Measurements from ENCODE around the gene ITIH2.
"Not testable (repeated sequence)": the region's sequence is repeated elsewhere in the genome, so short reads cannot be mapped to it uniquely, and the experiment has no call there.

The ITIH2 gene

DNA sequence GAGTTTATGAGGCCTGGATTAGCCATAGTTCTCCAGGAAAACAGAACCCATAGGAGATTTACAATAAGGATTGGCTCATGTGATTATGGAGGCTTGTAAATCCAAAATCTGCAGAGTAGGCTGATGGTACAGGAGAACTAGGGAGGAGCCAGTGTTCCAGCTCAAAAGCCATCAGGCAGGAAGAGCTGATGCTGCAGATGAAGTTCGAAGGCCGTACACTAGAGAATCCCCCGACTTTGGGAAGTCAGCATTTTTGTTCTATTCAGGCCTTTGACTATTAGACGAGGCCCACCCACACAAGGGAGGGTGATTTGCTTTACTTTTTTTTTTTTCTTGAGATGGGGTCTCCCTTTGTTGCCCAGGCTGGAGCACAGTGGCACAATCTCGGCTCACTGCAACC lies 47.1 kb downstream of the ITIH2 start:
- Mint-ChIP-seq H3K36me3 (ENCODE audit: low read depth) (peaks cover 30% of the 10 kb centered on the region), H3K27me3 (no peaks in the 10 kb centered on the region), H3K9me3 (no peaks in the 10 kb centered on the region), H3K4me1 (no peaks in the 10 kb centered on the region), H3K4me3 (no peak overlapping the region), H3K27ac (no peak overlapping the region)
- no peak for ATAC-seq
- DNase-seq = no peak

GRCh38 chr10:7752251-7752650 lies 49.1 kb downstream of the ITIH2 start:
- no peaks in the 10 kb centered on the region for H3K27me3 Mint-ChIP-seq
- DNase-seq (no peak), ATAC-seq (no peak)
- no peak overlapping the region for H3K4me3 Mint-ChIP-seq
- no peaks in the 10 kb centered on the region for H3K4me1 Mint-ChIP-seq
- no peaks in the 10 kb centered on the region for H3K9me3 Mint-ChIP-seq
- H3K36me3 Mint-ChIP-seq (ENCODE audit: low read depth) = peaks cover 37% of the 10 kb centered on the region
- no peak overlapping the region for H3K27ac Mint-ChIP-seq

GRCh38 chr10:7755103-7755502 lies 52.0 kb downstream of the ITIH2 start:
- no peaks in the 10 kb centered on the region for H3K27me3 Mint-ChIP-seq
- H3K4me1 Mint-ChIP-seq = no peaks in the 10 kb centered on the region
- DNase-seq = no peak
- ATAC-seq = no peak
- H3K27ac Mint-ChIP-seq = no peak overlapping the region
- no peaks in the 10 kb centered on the region for H3K9me3 Mint-ChIP-seq
- H3K36me3 Mint-ChIP-seq (ENCODE audit: low read depth) = peaks cover 46% of the 10 kb centered on the region
- H3K4me3 Mint-ChIP-seq = no peak overlapping the region

DNA sequence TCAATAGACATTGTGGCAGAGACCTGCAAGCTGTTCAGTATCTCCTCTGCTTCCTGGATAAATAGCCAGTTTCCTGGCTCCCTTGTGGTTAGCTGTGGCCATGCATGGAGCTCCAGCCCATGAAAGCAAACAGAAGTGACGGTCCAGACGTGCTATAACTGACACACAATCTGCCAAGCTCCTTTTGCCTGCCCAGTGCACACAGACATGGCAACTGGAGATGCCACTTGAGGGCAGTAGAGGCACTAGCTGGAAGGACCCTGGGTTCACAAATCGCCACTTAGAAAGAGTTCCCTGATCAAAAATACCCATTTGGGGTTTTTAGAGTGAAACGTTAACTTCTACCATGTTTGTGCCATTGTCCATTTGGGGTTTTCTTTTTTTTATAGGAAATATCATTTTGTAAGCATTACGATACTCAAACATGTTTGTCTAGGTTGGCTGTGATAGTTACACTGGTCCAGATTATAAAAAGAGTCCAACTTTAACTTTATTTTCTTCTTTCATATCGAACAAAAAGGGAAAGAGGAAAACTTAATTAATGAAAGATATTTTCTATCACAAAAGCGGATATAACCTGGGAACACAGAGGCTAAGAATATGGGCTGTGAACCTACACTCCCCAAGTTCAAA lies 53.4 kb downstream of the ITIH2 start:
- Mint-ChIP-seq H3K36me3 (ENCODE audit: low read depth) (peaks cover 53% of the 10 kb centered on the region), H3K9me3 (no peaks in the 10 kb centered on the region), H3K27ac (no peak overlapping the region)

GRCh38 chr10:7763929-7764328 lies 60.8 kb downstream of the ITIH2 start:
- Mint-ChIP-seq H3K27ac (no peak overlapping the region), H3K4me3 (no peak overlapping the region), H3K9me3 (no peaks in the 10 kb centered on the region), H3K4me1 (no peaks in the 10 kb centered on the region), H3K27me3 (no peaks in the 10 kb centered on the region), H3K36me3 (ENCODE audit: low read depth) (peaks cover 42% of the 10 kb centered on the region)
- ATAC-seq (no peak), DNase-seq (no peak)

More for the DNA sequence above, 53.4 kb downstream of the ITIH2 start:
- no peaks in the 10 kb centered on the region for H3K4me1 Mint-ChIP-seq
- H3K27me3 Mint-ChIP-seq = no peaks in the 10 kb centered on the region
- no peak overlapping the region for H3K4me3 Mint-ChIP-seq
- DNase-seq = peak; percentile 5
- ATAC-seq = no peak

- H3K4me1 Mint-ChIP-seq = no peaks in the 10 kb centered on the region
- peaks cover 39% of the 10 kb centered on the region for H3K36me3 Mint-ChIP-seq (ENCODE audit: low read depth)
- no peak for ATAC-seq
- DNase-seq = no peak
- H3K4me3 Mint-ChIP-seq = no peak overlapping the region
- H3K27me3 Mint-ChIP-seq = no peaks in the 10 kb centered on the region
- no peak overlapping the region for H3K27ac Mint-ChIP-seq
- no peaks in the 10 kb centered on the region for H3K9me3 Mint-ChIP-seq
Measured at GRCh38 chr10:7766241-7766640, 63.1 kb downstream of the ITIH2 start.

- Mint-ChIP-seq H3K9me3 (no peaks in the 10 kb centered on the region), H3K36me3 (ENCODE audit: low read depth) (peaks cover 36% of the 10 kb centered on the region), H3K27ac (no peak overlapping the region), H3K27me3 (no peaks in the 10 kb centered on the region), H3K4me3 (no peak overlapping the region), H3K4me1 (no peaks in the 10 kb centered on the region)
- no peak for DNase-seq
- no peak for ATAC-seq
Measured at GRCh38 chr10:7767209-7767608, 64.1 kb downstream of the ITIH2 start.

- Mint-ChIP-seq H3K27me3 (no peaks in the 10 kb centered on the region), H3K27ac (no peak overlapping the region), H3K36me3 (ENCODE audit: low read depth) (peaks cover 37% of the 10 kb centered on the region), H3K4me3 (no peak overlapping the region), H3K4me1 (no peaks in the 10 kb centered on the region), H3K9me3 (no peaks in the 10 kb centered on the region)
- DNase-seq (no peak), ATAC-seq (no peak)
Measured at GRCh38 chr10:7768417-7768816, 65.3 kb downstream of the ITIH2 start.

GRCh38 chr10:7773845-7774801 lies 71.0 kb downstream of the ITIH2 start:
- Mint-ChIP-seq H3K9me3 (no peaks in the 10 kb centered on the region), H3K4me1 (peaks cover 3% of the 10 kb centered on the region), H3K27me3 (no peaks in the 10 kb centered on the region), H3K4me3 (no peak overlapping the region), H3K27ac (no peak overlapping the region), H3K36me3 (ENCODE audit: low read depth) (peaks cover 41% of the 10 kb centered on the region)
- ATAC-seq = no peak
- no peak for DNase-seq

DNA sequence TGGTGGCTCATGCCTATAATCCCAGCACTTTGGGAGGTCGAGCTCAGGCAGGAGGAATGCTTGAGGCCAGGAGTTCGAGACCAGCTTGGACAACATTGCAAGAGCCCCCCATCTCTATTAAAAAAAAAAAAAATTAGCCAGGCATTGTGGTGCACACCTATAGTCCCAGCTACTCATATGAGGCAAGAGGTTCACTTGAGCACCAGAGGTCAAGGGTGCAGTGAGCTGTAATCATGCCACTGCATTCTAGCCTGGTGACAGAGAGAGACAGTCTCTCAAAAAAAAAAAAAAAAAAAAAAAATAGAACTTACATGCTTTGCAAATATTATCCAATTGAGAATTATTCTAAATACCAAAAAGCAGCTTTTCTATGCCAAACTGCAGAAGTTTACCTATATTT lies 73.7 kb downstream of the ITIH2 start:
- Mint-ChIP-seq H3K4me1 (peaks cover 3% of the 10 kb centered on the region), H3K27me3 (no peaks in the 10 kb centered on the region), H3K4me3 (no peak overlapping the region), H3K9me3 (no peaks in the 10 kb centered on the region), H3K36me3 (ENCODE audit: low read depth) (peaks cover 51% of the 10 kb centered on the region), H3K27ac (no peak overlapping the region)
- no peak for DNase-seq
- ATAC-seq = no peak

GRCh38 chr10:7782194-7782593 lies 79.1 kb downstream of the ITIH2 start:
- not testable (repeated sequence) for ATAC-seq, H3K27ac Mint-ChIP-seq, H3K4me3 Mint-ChIP-seq, DNase-seq, H3K9me3 Mint-ChIP-seq, H3K27me3 Mint-ChIP-seq
- peaks cover 18% of the 10 kb centered on the region for H3K4me1 Mint-ChIP-seq
- H3K36me3 Mint-ChIP-seq (ENCODE audit: low read depth) = peaks cover 29% of the 10 kb centered on the region

DNA sequence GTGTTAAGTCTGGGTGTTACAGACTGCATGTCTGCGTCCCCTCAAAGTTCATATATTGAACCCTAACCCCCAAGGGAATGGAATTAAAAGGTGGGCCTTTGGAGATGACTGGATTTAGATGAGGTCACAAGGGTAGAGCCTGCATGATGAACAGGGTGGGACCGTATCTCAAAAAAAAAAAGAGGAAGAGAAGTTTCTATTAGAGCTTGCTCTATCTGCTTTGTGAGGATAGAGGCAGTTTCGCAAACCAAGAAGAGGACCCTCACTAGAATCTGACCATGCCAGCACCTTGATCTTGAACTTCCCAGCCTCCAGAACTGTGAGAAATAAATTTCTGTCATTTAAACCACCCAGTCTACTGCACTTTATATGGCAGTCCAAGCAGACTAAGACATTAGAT lies 83.3 kb downstream of the ITIH2 start:
- Mint-ChIP-seq H3K36me3 (ENCODE audit: low read depth) (peaks cover 14% of the 10 kb centered on the region), H3K27ac (no peak overlapping the region), H3K9me3 (no peaks in the 10 kb centered on the region), H3K27me3 (no peaks in the 10 kb centered on the region), H3K4me3 (no peak overlapping the region), H3K4me1 (peaks cover 39% of the 10 kb centered on the region)
- no peak for ATAC-seq
- DNase-seq = no peak

DNA sequence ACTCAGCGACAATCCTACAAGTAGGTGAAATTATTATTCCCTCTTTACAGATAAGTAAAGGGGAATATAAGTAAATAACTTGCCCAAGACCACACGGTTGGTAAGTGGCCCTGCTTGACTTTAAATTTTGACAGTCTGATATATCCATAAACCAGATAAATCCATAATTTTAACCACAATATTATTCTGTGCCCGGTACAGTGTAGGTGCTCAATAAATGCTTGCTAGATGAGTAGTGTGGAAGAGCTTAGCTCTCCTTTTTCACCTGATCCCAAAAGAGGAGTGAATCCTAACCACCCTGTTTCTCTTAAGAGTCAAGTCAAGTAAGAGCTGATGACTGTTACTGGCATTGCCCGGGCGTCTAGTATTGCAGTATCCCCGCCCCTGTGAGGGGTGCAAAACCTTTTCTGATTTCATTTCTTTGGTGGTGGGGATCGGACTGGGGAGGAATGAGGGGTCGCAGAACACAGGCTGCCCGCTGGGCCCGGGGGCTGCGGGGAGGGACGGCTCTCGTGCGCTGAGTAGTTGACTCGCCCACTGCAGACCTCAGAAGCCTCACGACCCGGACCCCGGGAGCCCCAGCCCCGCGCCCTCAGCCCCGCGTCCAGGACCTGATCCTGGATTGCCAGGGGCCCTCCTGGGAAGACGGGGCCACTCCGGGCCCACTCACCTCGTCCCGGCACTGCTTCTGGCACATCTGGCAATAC lies 84.2 kb downstream of the ITIH2 start:
- peaks cover 19% of the 10 kb centered on the region for H3K36me3 Mint-ChIP-seq (ENCODE audit: low read depth)
- H3K4me1 Mint-ChIP-seq = peaks cover 48% of the 10 kb centered on the region
- DNase-seq = no peak
- no peak for ATAC-seq
- H3K27me3 Mint-ChIP-seq = no peaks in the 10 kb centered on the region
- no peaks in the 10 kb centered on the region for H3K9me3 Mint-ChIP-seq
- H3K4me3 Mint-ChIP-seq = no peak overlapping the region
- H3K27ac Mint-ChIP-seq = no peak overlapping the region

DNA sequence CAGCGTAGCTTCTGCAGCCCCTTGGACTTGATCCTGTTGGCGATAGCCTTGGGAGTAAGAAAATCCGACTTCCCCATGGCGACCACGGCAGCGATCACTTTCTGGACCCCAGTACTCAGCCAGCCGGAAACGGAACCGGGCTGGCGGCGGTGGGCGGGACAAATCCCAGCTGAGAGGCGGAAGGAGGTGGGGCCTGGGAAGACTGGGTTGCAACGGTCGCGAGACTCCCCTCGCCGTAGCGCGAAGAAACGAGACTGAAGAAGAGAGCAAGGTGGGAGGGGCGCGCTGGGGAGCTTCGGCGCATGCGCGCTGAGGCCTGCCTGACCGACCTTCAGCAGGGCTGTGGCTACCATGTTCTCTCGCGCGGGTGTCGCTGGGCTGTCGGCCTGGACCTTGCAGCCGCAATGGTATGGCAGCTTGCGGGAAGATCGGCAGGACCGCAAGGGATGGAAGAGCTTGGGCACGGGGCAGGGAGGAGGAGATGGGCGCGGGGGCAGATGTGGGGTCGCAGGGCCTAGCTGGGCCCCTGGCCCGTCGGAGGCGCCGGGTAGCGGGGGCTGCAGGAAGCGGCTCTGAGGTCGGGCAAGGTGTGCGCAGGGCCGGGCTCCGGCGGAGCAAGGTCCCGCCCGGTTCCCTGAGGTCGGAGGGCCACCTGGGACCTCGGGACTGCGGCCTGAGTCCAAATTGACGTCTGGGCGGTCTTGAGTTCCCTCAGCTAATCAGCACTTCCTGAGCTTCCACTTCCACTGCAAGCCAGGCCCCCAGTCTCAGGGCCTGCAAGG lies 84.9 kb downstream of the ITIH2 start, which contains the start of the genes ATP5F1C and KIN:
TSS of gene ATP5F1C (plus strand) at position 321 of the 782 bp plus-strand sequence. CDS start at position 352, 31 bp downstream.
TSS of gene KIN (minus strand) at position 137 of the 782 bp plus-strand sequence. CDS start at position 77, 60 bp downstream.
- no peaks in the 10 kb centered on the region for H3K9me3 Mint-ChIP-seq
- no peaks in the 10 kb centered on the region for H3K27me3 Mint-ChIP-seq
- DNase-seq = peak; percentile 98
- no peak within 1 kb of the TSS for H3K27ac Mint-ChIP-seq
- peak; percentile 95 for ATAC-seq
- peaks cover 20% of the 10 kb centered on the region for H3K36me3 Mint-ChIP-seq (ENCODE audit: low read depth)
- peaks cover 54% of the 10 kb centered on the region for H3K4me1 Mint-ChIP-seq
- H3K4me3 Mint-ChIP-seq = no peak within 1 kb of the TSS
